Kidney tubule cell (primary cell): ENCODE measurements around the gene TMPRSS5.
"Not testable (repeated sequence)": the region's sequence is repeated elsewhere in the genome, so short reads cannot be mapped to it uniquely, and the experiment has no call there.

Experiments used
- DNase-seq: peaks from one replicate; pipeline ENCODE4 v3.0.0-alpha.2; 2018; ENCODE audit warnings: low spot score

TMPRSS5 gene

GRCh38 chr11:113705871-113706655, at the start of gene TMPRSS5:
Gene TMPRSS5, minus strand, starts transcription at chr11:113706308. Its CDS starts 84 bp downstream, at chr11:113706224.
- DNase-seq: no peak

- no peak for DNase-seq
These were observed 46.8 kb upstream of the TMPRSS5 start for GRCh38 chr11:113752932-113753331.

DNA sequence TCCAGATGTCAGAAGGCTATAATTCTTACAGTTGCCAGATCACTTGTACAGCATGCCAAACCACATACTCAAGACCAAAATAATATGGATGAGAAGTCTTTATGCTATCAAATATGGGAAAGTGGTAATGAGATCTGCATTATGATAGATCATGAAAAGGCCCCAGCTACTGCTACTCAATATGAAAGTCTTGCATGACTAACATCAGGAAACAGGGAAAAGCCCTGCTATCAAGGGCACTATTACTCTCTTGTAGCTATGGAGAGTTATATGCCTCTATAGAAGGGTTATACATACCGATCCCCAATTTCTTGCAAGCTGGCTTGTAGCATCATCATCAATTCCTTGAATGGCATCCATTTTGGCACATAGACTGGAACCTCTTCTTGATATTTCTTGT, 30.2 kb upstream of the TMPRSS5 start:
- DNase-seq: no peak

- no peak for DNase-seq
These were observed 26.0 kb upstream of the TMPRSS5 start for GRCh38 chr11:113732092-113732491.

DNA sequence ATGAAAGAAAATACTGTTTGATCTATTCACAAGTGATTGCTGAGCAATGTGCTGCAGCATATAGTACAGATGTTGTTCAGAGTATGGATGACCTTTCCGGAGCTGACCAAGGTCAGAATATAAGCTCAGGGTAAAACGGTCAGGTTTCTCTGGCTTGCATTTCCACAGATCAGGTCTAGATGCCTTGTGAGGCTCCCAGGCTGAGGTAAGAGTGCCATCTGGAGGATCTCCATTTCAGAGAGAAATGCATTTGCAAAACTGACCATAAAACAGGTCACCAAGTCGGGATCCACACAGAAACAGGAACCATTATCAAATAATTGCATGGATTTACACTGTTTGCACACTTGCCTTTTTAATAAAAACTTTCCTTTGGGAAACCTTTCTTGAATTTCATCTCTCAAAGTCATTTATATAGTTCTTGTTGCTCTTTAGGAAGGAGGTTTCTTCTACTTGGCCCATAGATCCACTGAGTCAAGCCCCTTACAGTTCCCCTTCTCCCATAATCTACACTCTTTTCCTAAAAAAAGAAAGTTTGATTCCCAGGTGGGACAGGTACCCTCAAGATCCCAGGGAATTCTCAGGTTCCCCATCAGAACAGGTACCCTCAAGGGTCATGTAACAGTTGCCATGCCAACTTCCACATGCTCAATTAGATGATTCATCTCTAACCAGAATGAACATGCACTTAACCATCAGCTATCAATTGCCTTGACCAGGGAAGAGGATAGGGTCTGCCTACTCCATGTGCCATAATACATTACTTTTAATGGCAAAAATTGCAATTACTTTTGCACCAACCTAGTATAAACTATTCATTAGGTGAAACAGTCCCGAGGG, 25.0 kb upstream of the TMPRSS5 start:
- DNase-seq: peak; percentile 59

- peak; percentile 23 for DNase-seq
These were observed 23.3 kb upstream of the TMPRSS5 start for GRCh38 chr11:113729456-113729855.

GRCh38 chr11:113728814-113729213, 22.7 kb upstream of the TMPRSS5 start:
- no peak for DNase-seq

GRCh38 chr11:113725913-113726312, 19.8 kb upstream of the TMPRSS5 start:
- no peak for DNase-seq

- DNase-seq: no peak
These were observed 19.3 kb upstream of the TMPRSS5 start for GRCh38 chr11:113725407-113725806.

- DNase-seq: no peak
These were observed 18.7 kb upstream of the TMPRSS5 start for GRCh38 chr11:113724778-113725177.

GRCh38 chr11:113723787-113724186, 17.7 kb upstream of the TMPRSS5 start:
- DNase-seq: no peak

DNA sequence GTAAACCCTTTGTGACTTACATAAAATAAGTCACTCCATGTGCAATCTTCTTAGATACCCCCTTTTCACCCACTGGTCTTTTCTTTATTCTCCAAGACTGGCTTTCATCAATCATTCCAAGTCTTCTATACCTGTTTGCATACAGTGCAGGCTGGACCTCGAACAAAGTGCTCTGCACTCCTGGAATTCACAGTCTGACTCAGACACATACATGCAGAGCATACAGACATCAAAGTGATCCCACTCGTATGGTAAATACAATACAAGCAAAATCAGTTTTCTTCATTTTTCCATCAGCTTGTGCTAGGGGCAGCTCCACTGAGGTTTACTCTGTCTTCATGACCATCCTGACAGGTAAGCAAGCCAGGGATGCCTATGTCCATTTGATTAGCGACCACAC, 16.8 kb upstream of the TMPRSS5 start:
- DNase-seq: no peak

DNA sequence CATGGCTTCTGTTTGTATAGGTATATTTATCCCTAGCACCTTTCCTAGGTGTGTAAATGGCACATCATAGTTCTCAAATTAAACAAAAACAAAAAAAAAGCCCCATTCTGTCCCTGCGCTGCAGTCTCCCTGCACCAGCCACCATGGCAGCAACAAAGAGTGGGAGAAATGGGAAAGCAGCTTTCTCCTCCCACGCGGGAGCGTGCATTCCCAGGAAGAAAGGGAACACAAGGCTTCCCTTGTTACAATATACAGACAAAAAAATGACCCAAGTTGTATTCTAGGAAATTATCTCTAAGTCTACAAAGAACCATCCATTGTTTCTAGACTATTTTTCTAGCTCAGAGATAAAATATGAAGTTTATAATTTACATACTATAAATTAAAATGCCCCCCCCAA, 16.1 kb upstream of the TMPRSS5 start:
- no peak for DNase-seq

GRCh38 chr11:113721462-113722066, 15.5 kb upstream of the TMPRSS5 start:
- DNase-seq: no peak

DNA sequence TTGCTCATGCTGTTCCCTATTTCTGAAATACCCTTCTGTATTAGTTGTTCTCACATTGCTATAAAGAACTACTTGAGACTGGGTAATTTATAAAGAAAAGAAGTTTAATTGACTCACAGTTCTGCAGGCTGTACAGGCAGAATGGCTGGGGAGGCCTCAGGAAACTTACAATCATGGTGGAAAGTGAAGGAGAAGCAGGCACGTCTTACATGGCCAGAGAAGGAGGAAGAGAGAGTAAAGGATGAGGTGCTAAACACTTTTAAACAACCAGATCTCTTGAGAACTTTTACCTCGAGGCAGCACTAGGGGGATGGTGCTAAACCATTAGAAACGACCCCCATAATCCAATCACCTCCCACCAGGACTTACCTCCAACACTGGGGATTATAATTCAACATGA, 14.4 kb upstream of the TMPRSS5 start:
- DNase-seq: not testable (repeated sequence)

DNA sequence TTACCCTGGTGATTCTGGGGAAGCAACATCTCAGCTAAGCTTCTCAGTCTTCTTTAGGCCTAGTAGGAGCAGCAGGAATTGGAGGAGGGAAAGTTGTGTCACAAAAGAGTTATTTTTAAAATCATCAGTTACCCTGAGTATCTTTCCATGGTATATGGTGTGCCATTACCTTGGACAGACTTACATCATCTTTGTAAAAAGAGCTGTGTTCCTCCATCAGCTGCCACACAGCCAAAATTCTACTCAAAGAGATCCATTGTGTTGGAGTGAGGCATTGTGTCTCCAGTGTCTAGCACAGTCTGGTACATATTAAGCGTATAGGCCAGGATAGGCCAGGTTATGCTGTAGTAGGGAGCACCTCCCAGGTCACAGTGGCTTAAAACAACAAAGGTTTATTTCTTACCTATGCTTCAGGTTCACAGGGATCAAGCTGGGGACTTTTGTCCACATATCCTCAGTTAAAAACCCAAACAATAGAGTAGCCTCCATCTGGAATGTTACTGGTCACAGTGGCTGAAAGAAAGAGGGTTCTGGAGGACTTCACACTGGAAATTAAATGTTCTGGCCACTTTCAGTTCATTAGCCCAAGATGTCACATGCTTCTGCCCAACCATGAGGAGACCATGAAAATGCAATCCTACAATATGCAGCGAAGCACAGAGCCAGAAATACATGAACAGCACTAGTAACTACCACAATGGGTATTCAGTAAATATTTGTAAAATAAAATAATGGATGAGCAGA, 9.9 kb upstream of the TMPRSS5 start:
- DNase-seq: no peak

DNA sequence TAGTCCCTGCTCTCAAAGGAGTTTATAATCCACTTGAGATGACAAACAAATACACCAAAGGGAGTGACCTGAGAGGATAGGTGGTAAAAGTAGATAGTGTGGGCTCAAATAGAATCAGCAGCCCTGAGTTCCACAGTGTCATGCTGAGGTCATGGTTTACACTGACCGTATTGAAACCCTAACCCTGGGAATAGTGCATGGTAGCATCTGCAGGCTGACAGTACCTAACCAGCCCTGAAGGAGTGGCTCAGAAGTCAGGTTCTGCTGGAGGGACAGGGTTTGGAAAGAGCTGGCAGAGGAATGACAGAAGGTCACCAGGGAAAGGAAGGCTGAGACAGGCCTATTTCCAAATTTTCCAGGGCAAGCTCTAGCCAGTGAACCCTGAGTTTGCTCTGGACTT, 9.2 kb upstream of the TMPRSS5 start:
- DNase-seq: no peak

DNA sequence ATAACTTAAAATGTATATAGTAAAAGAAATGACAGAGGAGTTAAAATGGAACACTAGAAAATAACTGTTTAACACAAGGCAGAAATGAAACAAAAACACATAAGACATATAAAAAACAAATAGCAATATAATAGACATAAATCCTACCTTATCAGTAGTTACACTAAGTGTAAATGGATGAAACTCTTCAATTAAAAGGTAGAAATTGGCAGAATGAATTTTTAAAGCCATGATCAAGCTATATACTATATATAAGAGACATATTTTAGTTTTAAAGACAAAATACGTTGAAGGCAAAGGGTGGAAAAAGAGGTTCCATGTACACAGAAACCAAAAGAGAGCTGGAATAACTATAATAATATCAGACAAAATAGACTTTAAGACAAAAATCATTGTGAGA, 4.9 kb upstream of the TMPRSS5 start:
- no peak for DNase-seq

DNA sequence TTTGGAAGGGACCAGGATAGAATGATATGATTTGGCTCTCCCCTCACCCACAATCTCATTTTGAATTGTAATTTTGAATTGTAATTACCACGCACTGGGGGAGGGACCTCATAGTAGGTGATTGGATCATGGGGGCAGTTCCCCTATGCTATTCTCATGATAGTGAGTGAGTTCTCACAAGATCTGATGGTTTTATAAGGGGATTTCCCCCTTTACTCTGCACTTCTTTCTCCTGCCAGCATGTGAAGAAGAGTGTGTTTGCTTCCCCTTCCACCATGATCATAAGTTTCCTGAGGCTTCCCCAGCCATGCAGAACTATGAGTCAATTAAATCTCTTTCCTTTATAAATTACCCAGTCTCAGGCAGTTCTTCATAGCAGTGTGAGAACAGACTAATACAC, 2.6 kb downstream of the TMPRSS5 start:
- peak; percentile 11 for DNase-seq

DNA sequence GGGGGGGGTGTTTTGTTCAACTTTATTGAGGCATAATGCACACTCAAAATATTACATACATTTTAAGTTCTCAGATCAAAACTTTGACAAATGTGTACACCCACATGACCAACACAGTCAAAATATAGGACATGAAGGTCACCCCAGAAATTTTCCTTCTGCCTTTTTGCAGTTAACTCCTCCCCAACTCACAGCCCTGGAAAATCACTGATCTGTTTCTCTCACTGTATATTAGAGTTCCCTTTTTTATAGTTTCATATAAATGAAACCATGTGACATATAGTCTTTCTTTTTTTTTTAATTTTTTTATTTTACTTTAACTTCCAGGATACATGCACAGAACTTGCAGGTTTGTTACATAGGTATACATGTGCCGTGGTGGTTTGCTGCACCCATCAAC, 4.6 kb downstream of the TMPRSS5 start:
- no peak for DNase-seq

GRCh38 chr11:113698515-113698914, 7.6 kb downstream of the TMPRSS5 start:
- DNase-seq: no peak

DNA sequence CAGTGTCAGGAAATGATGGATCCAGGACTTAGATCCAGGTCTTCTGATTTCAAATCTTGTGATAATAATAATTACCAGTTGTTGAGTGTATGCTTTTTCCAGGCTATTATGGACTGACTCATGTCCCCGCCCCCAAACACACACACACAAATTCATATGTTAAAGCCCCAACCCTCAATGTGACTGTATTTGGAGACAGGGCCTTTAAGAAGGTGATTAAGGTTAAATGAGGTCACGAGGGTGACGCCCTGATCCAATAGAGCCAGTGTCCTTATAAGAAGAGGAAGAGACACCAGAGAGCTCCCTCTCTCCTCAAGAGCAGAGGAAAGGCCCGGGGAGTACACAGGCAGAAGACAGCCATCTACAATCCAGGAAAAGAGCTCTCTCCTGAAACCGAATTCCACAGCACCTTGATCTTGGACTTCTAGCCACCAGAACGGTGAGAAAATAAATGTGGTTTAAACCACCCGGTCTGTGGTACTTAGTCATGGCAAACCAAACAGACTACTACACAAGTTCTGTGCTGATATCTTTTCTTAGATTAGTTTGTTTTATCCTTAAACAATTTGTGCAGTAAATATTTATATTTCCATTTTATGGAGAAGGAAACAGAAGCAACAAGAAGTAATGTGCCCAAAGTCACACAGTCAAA, 8.2 kb downstream of the TMPRSS5 start:
- no peak for DNase-seq
